ENCODE measurements around the gene SAG. TPM values are rescaled to one million over a fixed set of nuclear protein-coding genes. Genes with fewer than 3 reads are reported as not detected.

The SAG gene
- total and polyA plus RNA-seq, 9 of the 15 experiments (the other 6 are each of a cell fraction or from before 2014, with no cell fraction given), result 0.04 to 0.64 (median 0.31) TPM; not detected in 5

DNA sequence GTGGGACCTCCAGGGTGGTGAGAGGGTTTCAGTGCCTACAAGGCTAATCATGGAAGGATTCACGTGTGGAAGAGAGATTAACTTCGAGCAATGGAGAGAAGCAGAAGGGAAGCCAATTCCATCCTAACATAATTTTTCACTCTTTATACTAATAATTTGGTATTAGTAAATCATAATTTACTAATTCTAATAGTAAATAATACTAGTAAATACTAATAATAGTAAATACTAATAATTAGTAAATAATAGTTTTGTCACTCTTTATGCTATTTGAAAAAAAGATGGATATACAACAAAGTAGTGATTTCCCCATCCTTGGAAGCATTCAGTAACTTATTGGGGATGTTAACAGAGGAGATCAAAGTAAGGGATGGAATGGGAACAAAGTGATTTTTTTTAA, 6.4 kb upstream of the SAG start:
- Histone ChIP-seq H2AFZ (ENCODE audit: low read depth, low read length) (no peak overlapping the region), H3K4me3 (no peak overlapping the region), H3K9ac (ENCODE audit: insufficient read depth in 1 of 2, low read depth in 2 of 2, low read length in 2 of 2) (no peak overlapping the region), H3K36me3 (ENCODE audit: control insufficient read depth, insufficient read depth, low read length) (0 out of 3 replicates have a peak, but pooled peaks cover under 1% of the 10 kb centered on the region), H4K20me1 (replicated peaks; ENCODE audit: control insufficient read depth, insufficient read depth, low read length) (no peaks in the 10 kb centered on the region), H3K4me2 (ENCODE audit: insufficient read depth, low read length) (no peak overlapping the region), H3K9me1 (ENCODE audit: control insufficient read depth, insufficient read depth, low read length) (no peaks in the 10 kb centered on the region), H3K4me1 (replicated peaks in 1 of 2; ENCODE audit: control insufficient read depth in 2 of 2, insufficient read depth in 2 of 2, low read length in 2 of 2) (no peaks in the 10 kb centered on the region), H3K27ac (ENCODE audit: extremely low read depth, low read depth, low read length) (no peak overlapping the region), H3K27me3 (ENCODE audit: control insufficient read depth in 2 of 2, insufficient read depth in 2 of 2, low read length in 2 of 2) (no peaks in the 10 kb centered on the region), H3K9me3 (replicated peaks; ENCODE audit: control insufficient read depth, insufficient read depth, low read depth, low read length) (no peaks in the 10 kb centered on the region), H3K79me2 (ENCODE audit: control insufficient read depth, insufficient read depth, low read length) (no peaks in the 10 kb centered on the region)
- intact Hi-C loops (cut with micrococcal nuclease) (no loop called here), in situ Hi-C loops (cut with MboI) (no loop called here)
- ChIA-PET CTCF (ENCODE audit: low intra/inter-chr PET ratio) (no interaction called here), POLR2A (no interaction called here)
- ATAC-seq (no peak), FAIRE-seq (no peak), DNase-seq (ENCODE audit: extremely low read depth in 1 of 4, low spot score in 3 of 4) (no peak)
- TF ChIP-seq DACH1 (IDR thresholded peaks at IDR 0.05; ENCODE audit: partially characterized antibody), result peak; percentile 96
- TF ChIP-seq, protein P1, sequence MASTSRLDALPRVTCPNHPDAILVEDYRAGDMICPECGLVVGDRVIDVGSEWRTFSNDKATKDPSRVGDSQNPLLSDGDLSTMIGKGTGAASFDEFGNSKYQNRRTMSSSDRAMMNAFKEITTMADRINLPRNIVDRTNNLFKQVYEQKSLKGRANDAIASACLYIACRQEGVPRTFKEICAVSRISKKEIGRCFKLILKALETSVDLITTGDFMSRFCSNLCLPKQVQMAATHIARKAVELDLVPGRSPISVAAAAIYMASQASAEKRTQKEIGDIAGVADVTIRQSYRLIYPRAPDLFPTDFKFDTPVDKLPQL (IDR thresholded peaks at IDR 0.05; ENCODE audit: extremely low read depth, insufficient read length), result no peak
- BruUV-seq (replicated peaks), result no TSS peak
- WGBS (ENCODE audit: insufficient coverage, low coverage, missing lambda C conversion rate), result 19% methylated on average over 2 of the region's 2 CpGs

DNA sequence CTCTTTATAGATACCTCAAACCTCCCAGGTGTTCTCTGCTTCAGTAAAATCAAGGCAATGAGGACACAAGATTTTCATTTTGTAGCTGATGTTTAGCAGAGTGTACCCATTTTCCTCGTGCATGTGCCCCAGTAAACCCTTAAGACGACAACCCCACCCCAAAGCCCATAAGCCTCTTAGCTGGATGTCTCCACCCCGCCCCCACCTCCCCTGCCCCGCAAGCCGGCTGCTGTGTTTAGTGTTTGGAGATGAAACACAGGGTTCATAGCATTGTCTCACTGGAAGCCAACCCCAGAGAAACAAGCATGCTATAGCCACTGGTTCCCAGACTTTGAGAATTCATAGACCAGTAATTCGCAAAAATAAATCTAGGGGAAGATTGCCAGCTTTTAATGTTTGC, 5.8 kb upstream of the SAG start:
- H3K36me3 ChIP-seq (ENCODE audit: control insufficient read depth, insufficient read depth, low read length), result no peaks in the 10 kb centered on the region
- no peak overlapping the region for H2AFZ ChIP-seq (ENCODE audit: low read depth, low read length)
- no peak overlapping the region for H3K9ac ChIP-seq (ENCODE audit: insufficient read depth in 1 of 2, low read depth in 2 of 2, low read length in 2 of 2)
- no peaks in the 10 kb centered on the region for H3K79me2 ChIP-seq (ENCODE audit: control insufficient read depth, insufficient read depth, low read length)
- WGBS (ENCODE audit: insufficient coverage, low coverage, missing lambda C conversion rate), result 6% methylated on average over 6 of the region's 6 CpGs
- no peaks in the 10 kb centered on the region for H3K9me3 ChIP-seq (replicated peaks; ENCODE audit: control insufficient read depth, insufficient read depth, low read depth, low read length)
- no peak for ATAC-seq
- no peak overlapping the region for H3K4me2 ChIP-seq (ENCODE audit: insufficient read depth, low read length)
- BruUV-seq (replicated peaks), result no TSS peak
- CTCF ChIA-PET (ENCODE audit: low intra/inter-chr PET ratio), result no interaction called here
- H3K27ac ChIP-seq (ENCODE audit: extremely low read depth, low read depth, low read length), result no peak overlapping the region
- POLR2A ChIA-PET, result no interaction called here
- no peaks in the 10 kb centered on the region; a peak in 1 of 5 replicates for H3K4me1 ChIP-seq (replicated peaks in 1 of 2; ENCODE audit: control insufficient read depth in 2 of 2, insufficient read depth in 2 of 2, low read length in 2 of 2)
- no peaks in the 10 kb centered on the region for H3K27me3 ChIP-seq (ENCODE audit: control insufficient read depth in 2 of 2, insufficient read depth in 2 of 2, low read length in 2 of 2)
- intact Hi-C loops (cut with micrococcal nuclease), result no loop called here
- in situ Hi-C loops (cut with MboI), result no loop called here
- FAIRE-seq, result no peak
- no peak for TF ChIP-seq LCOR (CRISPR knock-in tag; IDR thresholded peaks at IDR 0.05)
- no peak for TF ChIP-seq KLF10 (CRISPR knock-in tag; IDR thresholded peaks at IDR 0.05)
- TF ChIP-seq, protein P2, sequence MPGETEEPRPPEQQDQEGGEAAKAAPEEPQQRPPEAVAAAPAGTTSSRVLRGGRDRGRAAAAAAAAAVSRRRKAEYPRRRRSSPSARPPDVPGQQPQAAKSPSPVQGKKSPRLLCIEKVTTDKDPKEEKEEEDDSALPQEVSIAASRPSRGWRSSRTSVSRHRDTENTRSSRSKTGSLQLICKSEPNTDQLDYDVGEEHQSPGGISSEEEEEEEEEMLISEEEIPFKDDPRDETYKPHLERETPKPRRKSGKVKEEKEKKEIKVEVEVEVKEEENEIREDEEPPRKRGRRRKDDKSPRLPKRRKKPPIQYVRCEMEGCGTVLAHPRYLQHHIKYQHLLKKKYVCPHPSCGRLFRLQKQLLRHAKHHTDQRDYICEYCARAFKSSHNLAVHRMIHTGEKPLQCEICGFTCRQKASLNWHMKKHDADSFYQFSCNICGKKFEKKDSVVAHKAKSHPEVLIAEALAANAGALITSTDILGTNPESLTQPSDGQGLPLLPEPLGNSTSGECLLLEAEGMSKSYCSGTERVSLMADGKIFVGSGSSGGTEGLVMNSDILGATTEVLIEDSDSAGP (CRISPR knock-in tag; IDR thresholded peaks at IDR 0.05), result no peak
- TF ChIP-seq, protein P3, sequence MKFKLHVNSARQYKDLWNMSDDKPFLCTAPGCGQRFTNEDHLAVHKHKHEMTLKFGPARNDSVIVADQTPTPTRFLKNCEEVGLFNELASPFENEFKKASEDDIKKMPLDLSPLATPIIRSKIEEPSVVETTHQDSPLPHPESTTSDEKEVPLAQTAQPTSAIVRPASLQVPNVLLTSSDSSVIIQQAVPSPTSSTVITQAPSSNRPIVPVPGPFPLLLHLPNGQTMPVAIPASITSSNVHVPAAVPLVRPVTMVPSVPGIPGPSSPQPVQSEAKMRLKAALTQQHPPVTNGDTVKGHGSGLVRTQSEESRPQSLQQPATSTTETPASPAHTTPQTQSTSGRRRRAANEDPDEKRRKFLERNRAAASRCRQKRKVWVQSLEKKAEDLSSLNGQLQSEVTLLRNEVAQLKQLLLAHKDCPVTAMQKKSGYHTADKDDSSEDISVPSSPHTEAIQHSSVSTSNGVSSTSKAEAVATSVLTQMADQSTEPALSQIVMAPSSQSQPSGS (CRISPR knock-in tag; IDR thresholded peaks at IDR 0.05), result no peak
- TF ChIP-seq CBX5 (IDR thresholded peaks at IDR 0.05; ENCODE audit: borderline replicate concordance, low read depth), result no peak
- TF ChIP-seq CTBP1 (IDR thresholded peaks at IDR 0.05; ENCODE audit: borderline replicate concordance), result no peak
- no peak for TF ChIP-seq ZNF121 (CRISPR knock-in tag; conservative IDR thresholded peaks at IDR 0.05)
- no peak for TF ChIP-seq ZSCAN29 (IDR thresholded peaks at IDR 0.05)
- TF ChIP-seq ZNF830 (CRISPR knock-in tag; IDR thresholded peaks at IDR 0.05), result no peak
- TF ChIP-seq KAT7 (CRISPR knock-in tag; IDR thresholded peaks at IDR 0.05; ENCODE audit: borderline replicate concordance), result no peak
- TF ChIP-seq ZNF778 (CRISPR knock-in tag; IDR thresholded peaks at IDR 0.05), result no peak
- TF ChIP-seq MIER1 (IDR thresholded peaks at IDR 0.05; ENCODE audit: low read depth), result no peak
- TF ChIP-seq NR1H2 (CRISPR knock-in tag; IDR thresholded peaks at IDR 0.05), result no peak
- TF ChIP-seq ZNF143 (CRISPR knock-in tag; IDR thresholded peaks at IDR 0.05), result no peak
- no peak overlapping the region for H3K4me3 ChIP-seq
- no peaks in the 10 kb centered on the region for H3K9me1 ChIP-seq (ENCODE audit: control insufficient read depth, insufficient read depth, low read length)
- no peak for DNase-seq (ENCODE audit: extremely low read depth in 1 of 4, low spot score in 3 of 4)
- no peaks in the 10 kb centered on the region for H4K20me1 ChIP-seq (replicated peaks; ENCODE audit: control insufficient read depth, insufficient read depth, low read length)
